Activated naive CD4-positive, alpha-beta T cell treated with anti-CD3 and anti-CD28 coated beads for 36 hours (primary cell): ENCODE results near the gene RHOT2. TPM values are rescaled to one million over a fixed set of nuclear protein-coding genes. Genes with fewer than 3 reads are reported as not detected.

Experiments
- CTCF ChIA-PET: fragments of 350-600 bp; sonication (Branson Sonifier 250); formaldehyde crosslinking; loops from one replicate; lab custom pipeline; 2021; ENCODE audit warnings: antibody characterized with exemption; lab: Charles Lee
- DNase-seq: peaks from one replicate; pipeline ENCODE4 v3.0.0-alpha.2; 2020
- H3K27ac Mint-ChIP-seq: one replicate; pipeline ENCODE4 v1.8.0; 2021; ENCODE audit warnings: mild to moderate bottlenecking, mixed read lengths
- H3K27me3 Mint-ChIP-seq: one replicate; pipeline ENCODE4 v1.8.0; 2021; ENCODE audit warnings: low read depth, mixed read lengths
- H3K36me3 Mint-ChIP-seq: one replicate; pipeline ENCODE4 v1.8.0; 2021; ENCODE audit warnings: low read depth, mixed read lengths
- H3K4me1 Mint-ChIP-seq: one replicate; pipeline ENCODE4 v1.8.0; 2021; ENCODE audit warnings: low read depth, mixed read lengths
- H3K4me3 Mint-ChIP-seq: one replicate; pipeline ENCODE4 v1.8.0; 2021; ENCODE audit warnings: mild to moderate bottlenecking, moderate library complexity, mixed read lengths
- H3K9me3 Mint-ChIP-seq: one replicate; pipeline ENCODE4 v1.8.0; 2021; ENCODE audit warnings: mixed read lengths
- intact Hi-C: fragments of 100-400 bp; cut with micrococcal nuclease; formaldehyde crosslinking; loops from one replicate; pipeline ENCODE4 v1.15.1; 2023
- total RNA-seq, 2 experiments: library from RNA; stranded (reverse); gene quantifications; one replicate each; pipeline ENCODE4 v1.2.3, GENCODE V29; 2021

RHOT2 gene
- total RNA-seq, 2 experiments from 2014 or later, result 81.9 to 84.0 TPM

DNA sequence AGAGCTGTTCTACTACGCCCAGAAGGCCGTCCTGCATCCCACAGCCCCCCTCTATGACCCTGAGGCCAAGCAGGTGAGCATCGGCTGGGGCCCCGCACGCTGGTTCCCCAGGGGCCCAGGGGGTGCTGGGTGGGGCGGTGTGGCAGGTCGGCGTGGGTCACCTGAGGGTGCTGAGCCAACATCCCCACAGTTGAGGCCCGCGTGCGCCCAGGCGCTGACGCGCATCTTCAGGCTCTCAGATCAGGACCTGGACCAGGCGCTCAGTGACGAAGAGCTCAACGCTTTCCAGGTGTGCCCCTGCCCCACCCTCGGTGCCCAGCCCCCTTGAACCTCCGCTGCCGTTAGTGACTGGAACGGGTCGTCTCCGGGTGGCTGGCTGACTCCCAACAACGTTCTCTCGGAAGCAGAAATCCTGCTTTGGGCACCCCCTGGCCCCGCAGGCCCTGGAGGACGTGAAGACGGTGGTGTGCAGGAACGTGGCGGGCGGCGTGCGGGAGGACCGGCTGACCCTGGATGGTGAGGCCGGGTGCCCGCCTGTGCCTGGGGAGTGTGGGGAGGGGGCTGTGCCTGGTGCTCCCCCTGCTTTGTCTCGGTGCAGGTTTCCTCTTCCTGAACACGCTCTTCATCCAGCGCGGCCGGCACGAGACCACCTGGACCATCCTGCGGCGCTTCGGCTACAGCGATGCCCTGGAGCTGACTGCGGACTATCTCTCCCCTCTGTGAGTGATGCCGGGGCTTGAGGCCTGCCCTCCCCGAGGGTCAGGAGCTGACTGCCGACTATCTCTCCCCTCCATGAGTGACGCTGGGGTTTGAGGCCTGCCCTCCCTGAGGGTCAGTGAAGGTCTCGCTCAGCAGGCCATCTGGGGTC is 2.8 kb downstream of the RHOT2 start:
- CTCF ChIA-PET, result no interaction called here
- intact Hi-C loops, result no loop called here
- Mint-ChIP-seq H3K27ac (no peak overlapping the region), H3K27me3 (peaks cover 3% of the 10 kb centered on the region), H3K9me3 (no peaks in the 10 kb centered on the region), H3K4me3 (no peak overlapping the region), H3K4me1 (peaks cover 17% of the 10 kb centered on the region), H3K36me3 (peaks cover 14% of the 10 kb centered on the region)
- no peak for DNase-seq

- Mint-ChIP-seq H3K4me1 (peaks cover 18% of the 10 kb centered on the region), H3K9me3 (no peaks in the 10 kb centered on the region), H3K27me3 (peaks cover 3% of the 10 kb centered on the region), H3K27ac (no peak overlapping the region), H3K36me3 (peaks cover 14% of the 10 kb centered on the region), H3K4me3 (no peak overlapping the region)
- no peak for DNase-seq
- intact Hi-C loops, result no loop called here
- CTCF ChIA-PET, result no interaction called here
Measured at GRCh38 chr16:671353-672131, 3.6 kb downstream of the RHOT2 start.

DNA sequence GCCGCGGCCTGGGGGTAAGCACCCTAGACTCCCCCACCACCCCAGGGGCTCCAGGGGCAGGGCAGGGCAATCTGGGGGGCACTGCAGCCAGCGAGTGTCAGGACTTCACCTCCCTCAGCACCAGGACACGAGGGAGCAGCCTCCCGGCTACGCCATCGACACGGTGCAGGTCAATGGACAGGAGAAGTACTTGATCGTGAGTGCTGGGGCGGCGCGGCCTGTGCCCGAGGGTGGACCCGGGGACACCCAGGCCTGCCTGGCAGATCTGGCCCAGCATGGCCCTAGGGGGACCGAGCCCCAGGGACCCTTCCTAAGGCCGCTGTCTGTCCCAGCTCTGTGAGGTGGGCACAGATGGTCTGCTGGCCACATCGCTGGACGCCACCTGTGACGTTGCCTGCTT is 4.4 kb downstream of the RHOT2 start:
- Mint-ChIP-seq H3K9me3 (no peaks in the 10 kb centered on the region), H3K27ac (no peak overlapping the region), H3K4me1 (peaks cover 24% of the 10 kb centered on the region), H3K4me3 (no peak overlapping the region), H3K36me3 (peaks cover 14% of the 10 kb centered on the region), H3K27me3 (peaks cover 3% of the 10 kb centered on the region)
- CTCF ChIA-PET, result interaction anchor here (1.1 kb wide), 1 partner anchor 116 kb away, joined by 3 read pairs; the partner anchor contains the start of genes CHTF18 and RPUSD1
- no peak for DNase-seq
- intact Hi-C loops, result no loop called here

DNA sequence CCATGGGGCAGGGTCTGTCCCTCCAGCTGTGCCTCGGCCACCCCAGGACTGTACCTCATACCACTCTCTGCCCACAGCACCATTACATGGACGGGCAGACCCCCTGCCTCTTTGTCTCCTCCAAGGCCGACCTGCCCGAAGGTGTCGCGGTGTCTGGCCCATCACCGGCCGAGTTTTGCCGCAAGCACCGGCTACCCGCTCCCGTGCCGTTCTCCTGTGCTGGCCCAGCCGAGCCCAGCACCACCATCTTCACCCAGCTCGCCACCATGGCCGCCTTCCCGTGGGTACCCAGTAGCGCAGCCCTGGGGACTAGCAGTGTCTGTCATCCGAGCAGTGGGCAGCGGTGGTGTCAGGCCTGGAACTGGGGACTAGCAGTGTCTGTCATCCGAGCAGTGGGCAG is 4.9 kb downstream of the RHOT2 start:
- H3K4me1 Mint-ChIP-seq, result peaks cover 20% of the 10 kb centered on the region
- DNase-seq, result no peak
- no peak overlapping the region for H3K27ac Mint-ChIP-seq
- H3K36me3 Mint-ChIP-seq, result peaks cover 14% of the 10 kb centered on the region
- no peaks in the 10 kb centered on the region for H3K9me3 Mint-ChIP-seq
- intact Hi-C loops, result no loop called here
- CTCF ChIA-PET, result interaction anchor here (1.1 kb wide), 1 partner anchor 116 kb away, joined by 3 read pairs; the partner anchor contains the start of genes CHTF18 and RPUSD1
- peaks cover 3% of the 10 kb centered on the region for H3K27me3 Mint-ChIP-seq
- H3K4me3 Mint-ChIP-seq, result no peak overlapping the region

DNA sequence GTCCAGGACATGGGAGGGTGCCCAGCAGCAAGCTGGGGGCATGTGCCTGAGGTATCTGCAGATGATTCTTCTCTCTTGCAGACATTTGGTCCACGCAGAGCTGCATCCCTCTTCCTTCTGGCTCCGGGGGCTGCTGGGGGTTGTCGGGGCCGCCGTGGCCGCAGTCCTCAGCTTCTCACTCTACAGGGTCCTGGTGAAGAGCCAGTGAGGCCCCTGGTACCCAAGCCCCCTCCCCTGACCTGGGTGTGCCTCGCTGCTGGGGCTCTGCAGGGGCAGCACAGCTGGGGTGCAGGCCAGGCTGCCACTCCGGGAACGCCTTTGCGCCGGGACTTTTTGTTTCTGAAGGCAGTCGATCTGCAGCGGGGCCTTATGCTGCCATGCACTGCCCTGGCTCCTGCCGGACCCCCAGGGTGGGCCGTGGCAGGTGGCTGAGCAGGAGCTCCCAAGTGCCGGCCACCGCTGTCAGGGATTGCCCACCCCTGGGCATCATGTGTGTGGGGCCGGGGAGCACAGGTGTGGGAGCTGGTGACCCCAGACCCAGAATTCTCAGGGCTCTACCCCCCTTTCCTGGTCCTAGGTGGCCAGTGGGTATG is 5.6 kb downstream of the RHOT2 start:
- no peak for DNase-seq
- Mint-ChIP-seq H3K27ac (no peak overlapping the region), H3K9me3 (no peaks in the 10 kb centered on the region), H3K27me3 (peaks cover 3% of the 10 kb centered on the region), H3K36me3 (peaks cover 12% of the 10 kb centered on the region), H3K4me1 (peaks cover 20% of the 10 kb centered on the region), H3K4me3 (no peak overlapping the region)
- CTCF ChIA-PET, result interaction anchor here (1.1 kb wide), 1 partner anchor 115 kb away, joined by 3 read pairs; the partner anchor contains the start of genes CHTF18 and RPUSD1
- intact Hi-C loops, result no loop called here

DNA sequence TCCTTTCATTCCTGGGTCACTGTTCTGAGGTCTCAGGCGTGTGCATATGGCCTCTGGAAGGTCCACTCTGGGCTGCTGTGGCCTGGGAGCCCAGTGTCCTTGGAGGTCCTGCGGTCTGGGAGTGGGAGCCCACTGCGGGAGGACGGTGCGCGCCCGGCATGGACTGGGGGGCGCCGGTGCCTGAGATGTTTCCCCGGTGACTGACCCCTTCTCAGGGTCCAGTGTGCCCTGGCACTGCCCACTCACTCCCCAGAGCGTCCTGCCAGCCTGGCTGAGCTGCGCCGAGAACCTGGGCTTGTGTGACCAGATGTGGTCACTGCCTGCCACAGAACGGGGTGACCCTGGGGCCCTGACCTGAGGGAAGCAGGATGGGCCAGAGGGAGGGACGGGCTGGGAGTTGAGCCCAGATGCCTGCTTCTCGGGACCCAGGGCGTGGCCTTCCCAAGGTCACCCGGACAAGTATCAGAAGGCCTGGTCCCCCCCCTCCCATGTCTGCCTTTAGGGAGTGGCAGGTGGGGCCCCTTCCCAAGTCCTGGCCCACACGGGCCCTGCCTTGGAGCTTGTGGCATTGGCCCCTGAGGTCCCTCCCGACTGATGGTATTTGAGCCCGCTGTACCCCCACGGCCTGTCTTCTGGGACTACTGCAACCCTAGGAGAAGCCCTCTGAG is 6.4 kb downstream of the RHOT2 start:
- Mint-ChIP-seq H3K36me3 (peaks cover 12% of the 10 kb centered on the region), H3K4me3 (no peak overlapping the region), H3K27me3 (peaks cover 3% of the 10 kb centered on the region), H3K4me1 (peaks cover 16% of the 10 kb centered on the region), H3K9me3 (no peaks in the 10 kb centered on the region), H3K27ac (no peak overlapping the region)
- intact Hi-C loops, result no loop called here
- no peak for DNase-seq
- CTCF ChIA-PET, result no interaction called here

DNA sequence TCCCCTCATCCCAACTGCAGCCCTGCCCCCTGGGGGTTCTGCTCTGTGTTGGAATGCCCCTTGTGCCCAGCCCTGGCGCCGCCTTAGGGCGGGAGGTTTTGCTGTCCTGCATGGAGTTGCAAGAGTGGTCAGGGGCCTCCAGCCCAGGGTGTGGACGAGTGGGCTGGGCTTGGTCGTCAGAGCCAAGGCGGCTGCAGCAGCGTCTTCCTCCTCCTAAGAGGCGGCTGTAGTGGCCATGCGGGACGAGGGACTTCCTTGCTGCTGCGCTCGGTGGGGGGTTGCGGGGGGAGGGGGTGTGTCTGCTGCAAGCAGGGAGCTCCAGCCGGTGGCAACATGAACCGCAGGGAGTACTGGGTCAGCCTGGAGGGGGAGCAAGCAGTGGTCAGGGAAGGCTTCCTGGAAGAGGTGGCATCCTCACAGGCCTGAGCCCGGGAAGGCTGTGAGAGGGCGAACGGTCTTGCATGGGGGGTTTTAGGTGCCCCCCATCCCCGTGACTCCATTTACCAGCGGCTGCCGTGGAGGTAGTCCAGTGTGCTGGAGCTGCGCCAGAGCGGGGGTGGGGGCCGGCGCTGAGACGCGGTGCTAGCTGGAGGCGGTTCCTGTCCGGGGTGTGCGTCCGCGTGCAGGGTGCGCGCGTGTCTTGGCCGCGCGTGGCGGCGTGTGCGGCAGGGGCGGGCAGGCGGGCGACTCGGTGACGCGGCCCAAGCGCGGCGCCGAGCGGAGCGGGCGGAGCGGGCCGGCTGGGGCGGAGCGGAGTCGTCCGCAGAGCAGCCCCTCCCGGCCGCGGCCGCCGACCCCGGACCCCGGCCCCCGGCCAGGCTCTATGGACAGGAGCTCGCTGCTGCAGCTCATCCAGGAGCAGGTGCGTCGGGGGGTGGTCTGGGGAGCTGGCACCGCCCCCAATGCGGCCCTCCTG is 7.3 kb downstream of the RHOT2 start, which contains the start of gene RHBDL1:
Gene RHBDL1, plus strand, starts transcription at position 704 of the 916 bp plus-strand sequence. Its CDS starts 120 bp downstream, at position 824.
- CTCF ChIA-PET, result interaction anchor here (1.5 to 1.6 kb wide), 2 partner anchors 14 to 26 kb away, joined by 3 to 4 read pairs; partner anchors contain the start of gene WDR90
- DNase-seq, result no peak
- no peaks in the 10 kb centered on the region for H3K9me3 Mint-ChIP-seq
- H3K27ac Mint-ChIP-seq, result no peak within 1 kb of the TSS
- intact Hi-C loops, result no loop called here
- peaks cover 8% of the 10 kb centered on the region for H3K36me3 Mint-ChIP-seq
- peaks cover 13% of the 10 kb centered on the region for H3K4me1 Mint-ChIP-seq
- peak within 1 kb of the TSS; percentile 18 for H3K4me3 Mint-ChIP-seq
- peaks cover 3% of the 10 kb centered on the region for H3K27me3 Mint-ChIP-seq

- no peak overlapping the region for H3K27ac Mint-ChIP-seq
- no peak overlapping the region for H3K4me3 Mint-ChIP-seq
- peaks cover 3% of the 10 kb centered on the region for H3K27me3 Mint-ChIP-seq
- intact Hi-C loops, result no loop called here
- no peaks in the 10 kb centered on the region for H3K9me3 Mint-ChIP-seq
- CTCF ChIA-PET, result interaction anchor here (1.0 to 1.6 kb wide), 3 partner anchors 8 to 26 kb away, joined by 3 to 4 read pairs (median 3); partner anchors contain the start of genes RHOT2 and WDR90
- peaks cover 14% of the 10 kb centered on the region for H3K4me1 Mint-ChIP-seq
- H3K36me3 Mint-ChIP-seq, result peaks cover 6% of the 10 kb centered on the region
- DNase-seq, result no peak
Measured at GRCh38 chr16:675884-676564, 8.1 kb downstream of the RHOT2 start.

DNA sequence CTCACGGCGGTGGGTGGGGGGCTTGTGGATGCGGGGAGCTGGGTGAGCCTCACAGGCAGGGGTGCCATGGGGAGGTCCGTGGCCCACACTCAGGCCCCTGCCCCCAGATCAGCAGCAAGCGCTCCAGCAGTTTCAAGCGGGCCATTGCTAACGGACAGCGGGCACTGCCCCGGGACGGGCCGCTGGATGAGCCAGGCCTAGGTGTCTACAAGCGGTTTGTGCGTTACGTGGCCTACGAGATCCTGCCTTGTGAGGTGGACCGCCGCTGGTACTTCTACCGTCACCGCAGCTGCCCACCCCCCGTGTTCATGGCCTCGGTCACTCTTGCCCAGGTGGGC is 8.6 kb downstream of the RHOT2 start:
- H3K36me3 Mint-ChIP-seq, result peaks cover 6% of the 10 kb centered on the region

GRCh38 chr16:676913-677312 is 9.0 kb downstream of the RHOT2 start:
- H3K4me1 Mint-ChIP-seq, result peaks cover 23% of the 10 kb centered on the region
- H3K36me3 Mint-ChIP-seq, result peaks cover 7% of the 10 kb centered on the region
- H3K4me3 Mint-ChIP-seq, result no peak overlapping the region
- DNase-seq, result no peak
- H3K9me3 Mint-ChIP-seq, result no peaks in the 10 kb centered on the region
- H3K27ac Mint-ChIP-seq, result no peak overlapping the region
- intact Hi-C loops, result no loop called here
- H3K27me3 Mint-ChIP-seq, result peaks cover 3% of the 10 kb centered on the region
- CTCF ChIA-PET, result interaction anchor here (1.0 to 1.6 kb wide), 2 partner anchors 9 to 12 kb away, joined by 3 to 4 read pairs; partner anchors contain the start of gene RHOT2

More for the DNA sequence above, 8.6 kb downstream of the RHOT2 start:
- Mint-ChIP-seq H3K27ac (no peak overlapping the region), H3K9me3 (no peaks in the 10 kb centered on the region), H3K27me3 (peaks cover 3% of the 10 kb centered on the region), H3K4me1 (peaks cover 19% of the 10 kb centered on the region), H3K4me3 (no peak overlapping the region)
- intact Hi-C loops, result no loop called here
- CTCF ChIA-PET, result interaction anchor here (1.0 to 1.6 kb wide), 3 partner anchors 9 to 27 kb away, joined by 3 to 4 read pairs (median 3); partner anchors contain the start of genes RHOT2 and WDR90
- DNase-seq, result no peak
